ENCODE data around the gene FOCAD. TPM values are rescaled to one million over a fixed set of nuclear protein-coding genes. Genes with fewer than 3 reads are reported as not detected.

FOCAD gene
- total and polyA plus RNA-seq, 10 of the 15 experiments (the other 5 are each of a cell fraction or from before 2014, with no cell fraction given) = 13.7 to 93.0 (median 41.8) TPM

DNA sequence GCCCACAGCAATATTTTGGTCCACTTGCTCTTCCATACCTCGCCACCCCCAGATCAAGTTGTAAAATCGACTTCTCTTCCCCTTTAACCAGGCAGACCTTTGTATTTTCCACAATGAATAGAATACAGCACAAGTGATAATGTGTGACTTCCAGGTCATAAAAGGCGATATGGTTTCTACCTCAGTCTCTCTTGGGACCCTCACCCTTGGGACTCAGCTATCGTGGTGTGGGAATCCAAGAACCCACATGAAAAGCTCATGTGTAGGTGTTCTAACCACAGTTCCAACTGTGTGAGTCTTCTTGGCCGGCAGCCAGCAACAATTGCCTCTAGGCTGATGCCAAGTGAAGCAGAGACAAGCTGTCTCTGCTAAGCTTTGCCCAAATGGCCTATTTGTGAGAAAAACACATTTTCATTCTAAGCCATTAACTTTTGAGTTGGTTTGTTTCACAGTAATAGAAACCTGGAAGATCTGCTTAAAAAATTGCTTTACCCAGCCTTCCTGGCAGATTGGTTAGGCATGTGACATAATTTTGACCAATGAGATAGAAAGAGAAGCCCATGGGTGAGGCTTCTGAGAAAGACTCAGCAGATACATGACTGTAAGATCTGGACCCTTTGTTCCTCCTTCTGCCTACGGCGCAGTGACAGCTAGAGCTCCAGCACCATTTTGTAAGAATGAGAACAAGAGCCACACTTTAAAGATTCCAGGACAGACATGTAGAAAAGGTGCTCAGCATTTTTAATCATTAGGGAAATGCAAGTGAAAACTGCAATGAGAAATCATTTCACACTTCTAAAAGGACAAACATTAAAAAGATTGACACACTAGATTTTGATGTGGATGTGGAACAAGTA is 43.5 kb upstream of the FOCAD start (continued):
- TF ChIP-seq, protein P1, sequence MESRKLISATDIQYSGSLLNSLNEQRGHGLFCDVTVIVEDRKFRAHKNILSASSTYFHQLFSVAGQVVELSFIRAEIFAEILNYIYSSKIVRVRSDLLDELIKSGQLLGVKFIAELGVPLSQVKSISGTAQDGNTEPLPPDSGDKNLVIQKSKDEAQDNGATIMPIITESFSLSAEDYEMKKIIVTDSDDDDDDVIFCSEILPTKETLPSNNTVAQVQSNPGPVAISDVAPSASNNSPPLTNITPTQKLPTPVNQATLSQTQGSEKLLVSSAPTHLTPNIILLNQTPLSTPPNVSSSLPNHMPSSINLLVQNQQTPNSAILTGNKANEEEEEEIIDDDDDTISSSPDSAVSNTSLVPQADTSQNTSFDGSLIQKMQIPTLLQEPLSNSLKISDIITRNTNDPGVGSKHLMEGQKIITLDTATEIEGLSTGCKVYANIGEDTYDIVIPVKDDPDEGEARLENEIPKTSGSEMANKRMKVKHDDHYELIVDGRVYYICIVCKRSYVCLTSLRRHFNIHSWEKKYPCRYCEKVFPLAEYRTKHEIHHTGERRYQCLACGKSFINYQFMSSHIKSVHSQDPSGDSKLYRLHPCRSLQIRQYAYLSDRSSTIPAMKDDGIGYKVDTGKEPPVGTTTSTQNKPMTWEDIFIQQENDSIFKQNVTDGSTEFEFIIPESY (IDR thresholded peaks at IDR 0.05) = no peak; the same call in 1 of the 2 replicates
- TF ChIP-seq POLR2AphosphoS5 (IDR thresholded peaks at IDR 0.05; ENCODE audit: low read length) (peak; percentile 79), SIN3A (IDR thresholded peaks at IDR 0.05; ENCODE audit: low read depth, low read length) (no peak), SIX5 (IDR thresholded peaks at IDR 0.05; ENCODE audit: low read depth, low read length, severe bottlenecking) (no peak), CBX3 (IDR thresholded peaks at IDR 0.05; ENCODE audit: borderline replicate concordance, low read depth) (no peak), BMI1 (IDR thresholded peaks at IDR 0.05; ENCODE audit: borderline replicate concordance) (peak; percentile 84), KDM1A (IDR thresholded peaks at IDR 0.05; ENCODE audit: borderline replicate concordance) (no peak), TCF7 (IDR thresholded peaks at IDR 0.05; ENCODE audit: borderline replicate concordance) (peak; percentile 100), CHD2 (IDR thresholded peaks at IDR 0.05; ENCODE audit: borderline replicate concordance, low read depth, low read length) (peak; percentile 84), ZNF384 (IDR thresholded peaks at IDR 0.05; ENCODE audit: borderline replicate concordance, low read depth, low read length) (no peak), NFYA (IDR thresholded peaks at IDR 0.05; ENCODE audit: borderline replicate concordance, low read depth, low read length) (no peak), JUND (IDR thresholded peaks at IDR 0.05; ENCODE audit: low read depth, low read length) (peak; percentile 22; the same call in 1 of the 2 replicates), RELA (IDR thresholded peaks at IDR 0.05; ENCODE audit: borderline replicate concordance, partially characterized antibody) (no peak), FOXM1 (IDR thresholded peaks at IDR 0.05; ENCODE audit: low read depth, low read length) (peak; percentile 97), SRF (IDR thresholded peaks at IDR 0.05; ENCODE audit: low read depth in 2 of 2, low read length in 2 of 2) (peak in 1 of 2 experiments; percentile 89; a peak in 2 of 4 replicates), NFXL1 (IDR thresholded peaks at IDR 0.05; ENCODE audit: borderline replicate concordance) (no peak), NR2F1 (conservative IDR thresholded peaks at IDR 0.05) (peak; percentile 99), SP1 (IDR thresholded peaks at IDR 0.05; ENCODE audit: low read depth, low read length) (peak; percentile 81), NBN (IDR thresholded peaks at IDR 0.05) (peak; percentile 96), SUPT20H (IDR thresholded peaks at IDR 0.05; ENCODE audit: borderline replicate concordance, control insufficient read depth, low read depth, low read length) (no peak), IRF4 (IDR thresholded peaks at IDR 0.05; ENCODE audit: low read depth, low read length) (peak; percentile 88)
- TF ChIP-seq, protein P2, sequence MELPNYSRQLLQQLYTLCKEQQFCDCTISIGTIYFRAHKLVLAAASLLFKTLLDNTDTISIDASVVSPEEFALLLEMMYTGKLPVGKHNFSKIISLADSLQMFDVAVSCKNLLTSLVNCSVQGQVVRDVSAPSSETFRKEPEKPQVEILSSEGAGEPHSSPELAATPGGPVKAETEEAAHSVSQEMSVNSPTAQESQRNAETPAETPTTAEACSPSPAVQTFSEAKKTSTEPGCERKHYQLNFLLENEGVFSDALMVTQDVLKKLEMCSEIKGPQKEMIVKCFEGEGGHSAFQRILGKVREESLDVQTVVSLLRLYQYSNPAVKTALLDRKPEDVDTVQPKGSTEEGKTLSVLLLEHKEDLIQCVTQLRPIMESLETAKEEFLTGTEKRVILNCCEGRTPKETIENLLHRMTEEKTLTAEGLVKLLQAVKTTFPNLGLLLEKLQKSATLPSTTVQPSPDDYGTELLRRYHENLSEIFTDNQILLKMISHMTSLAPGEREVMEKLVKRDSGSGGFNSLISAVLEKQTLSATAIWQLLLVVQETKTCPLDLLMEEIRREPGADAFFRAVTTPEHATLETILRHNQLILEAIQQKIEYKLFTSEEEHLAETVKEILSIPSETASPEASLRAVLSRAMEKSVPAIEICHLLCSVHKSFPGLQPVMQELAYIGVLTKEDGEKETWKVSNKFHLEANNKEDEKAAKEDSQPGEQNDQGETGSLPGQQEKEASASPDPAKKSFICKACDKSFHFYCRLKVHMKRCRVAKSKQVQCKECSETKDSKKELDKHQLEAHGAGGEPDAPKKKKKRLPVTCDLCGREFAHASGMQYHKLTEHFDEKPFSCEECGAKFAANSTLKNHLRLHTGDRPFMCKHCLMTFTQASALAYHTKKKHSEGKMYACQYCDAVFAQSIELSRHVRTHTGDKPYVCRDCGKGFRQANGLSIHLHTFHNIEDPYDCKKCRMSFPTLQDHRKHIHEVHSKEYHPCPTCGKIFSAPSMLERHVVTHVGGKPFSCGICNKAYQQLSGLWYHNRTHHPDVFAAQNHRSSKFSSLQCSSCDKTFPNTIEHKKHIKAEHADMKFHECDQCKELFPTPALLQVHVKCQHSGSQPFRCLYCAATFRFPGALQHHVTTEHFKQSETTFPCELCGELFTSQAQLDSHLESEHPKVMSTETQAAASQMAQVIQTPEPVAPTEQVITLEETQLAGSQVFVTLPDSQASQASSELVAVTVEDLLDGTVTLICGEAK (IDR thresholded peaks at IDR 0.05; ENCODE audit: borderline replicate concordance) = no peak; the same call in 1 of the 2 replicates
- TF ChIP-seq, protein P3, sequence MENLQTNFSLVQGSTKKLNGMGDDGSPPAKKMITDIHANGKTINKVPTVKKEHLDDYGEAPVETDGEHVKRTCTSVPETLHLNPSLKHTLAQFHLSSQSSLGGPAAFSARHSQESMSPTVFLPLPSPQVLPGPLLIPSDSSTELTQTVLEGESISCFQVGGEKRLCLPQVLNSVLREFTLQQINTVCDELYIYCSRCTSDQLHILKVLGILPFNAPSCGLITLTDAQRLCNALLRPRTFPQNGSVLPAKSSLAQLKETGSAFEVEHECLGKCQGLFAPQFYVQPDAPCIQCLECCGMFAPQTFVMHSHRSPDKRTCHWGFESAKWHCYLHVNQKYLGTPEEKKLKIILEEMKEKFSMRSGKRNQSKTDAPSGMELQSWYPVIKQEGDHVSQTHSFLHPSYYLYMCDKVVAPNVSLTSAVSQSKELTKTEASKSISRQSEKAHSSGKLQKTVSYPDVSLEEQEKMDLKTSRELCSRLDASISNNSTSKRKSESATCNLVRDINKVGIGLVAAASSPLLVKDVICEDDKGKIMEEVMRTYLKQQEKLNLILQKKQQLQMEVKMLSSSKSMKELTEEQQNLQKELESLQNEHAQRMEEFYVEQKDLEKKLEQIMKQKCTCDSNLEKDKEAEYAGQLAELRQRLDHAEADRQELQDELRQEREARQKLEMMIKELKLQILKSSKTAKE (IDR thresholded peaks at IDR 0.05; ENCODE audit: low read depth, poor library complexity, severe bottlenecking) = peak; percentile 98
